Pancreas (tissue), 10 donors: ENCODE data around the gene TTLL12. TPM values are rescaled to one million over a fixed set of nuclear protein-coding genes. Genes with fewer than 3 reads are reported as not detected.

Experiments
- ATAC-seq, 4 donors: fragments of 200-7000 bp; cut with Tn5 transposase; one replicate each; pipeline versions ENCODE4 v1.8.0 to v1.9.1; 2020; ENCODE audit warnings: mild to moderate bottlenecking in 4 of 4, moderate library complexity in 4 of 4
- DNase-seq, 6 donors: peaks; one replicate each; pipeline ENCODE4 v3.0.0-alpha.2; 2020
- FAIRE-seq: peaks from 2 replicates; lab custom pipeline; 2012; peaks lifted over from hg19 to GRCh38; lab: Jason Lieb, UNC
- H3K27ac ChIP-seq, 4 donors: fragments of 200-600 bp; sonication (generic); 1 replicate in 3 of 4; 2 replicates in 1 of 4; pipeline versions ENCODE4 v1.5.0 to v1.8.0; 2020
- H3K27me3 ChIP-seq, 4 donors: fragments of 200-600 bp; one replicate each; pipeline ENCODE4 v1.8.0; 2021
- H3K36me3 ChIP-seq, 3 donors: fragments of 200-600 bp; sonication (generic) in 1 of 3; one replicate each; pipeline versions ENCODE4 v1.5.0 to v1.8.0; 2020 to 2021
- H3K4me1 ChIP-seq, 3 donors: fragments of 200-600 bp; one replicate each; pipeline ENCODE4 v1.8.0; 2021
- H3K4me3 ChIP-seq, 4 donors: fragments of 200-600 bp; sonication (generic) in 2 of 4; one replicate each; pipeline versions ENCODE4 v1.5.0 to v1.8.0; 2020 to 2021
- H3K9me3 ChIP-seq, 4 donors: fragments of 200-600 bp; one replicate each; pipeline ENCODE4 v1.8.0; 2021
- CTCF ChIP-seq, 4 donors: fragments of 200-600 bp; sonication (generic) in 3 of 4; IDR thresholded peaks; one replicate each; pipeline versions ENCODE4 v1.5.0 to v1.8.0; 2021; ENCODE audit warnings: antibody characterized with exemption in 4 of 4
- WGBS, 2 donors: extraction: QIAGEN DNeasy Blood & Tissue Kit; methylation state at CpG; one replicate each; pipeline ENCODE4 v1.1.7; 2013; 5-methylcytosine and 5-hydroxymethylcytosine counted together
- intact Hi-C, 3 donors: fragments of 100-400 bp; cut with DNase I; formaldehyde crosslinking; loops; one replicate each; pipeline versions ENCODE4 v1.11.1 to v1.14.2; 2022
- polyA plus RNA-seq, 2 donors: library from polyadenylated mRNA; stranded (reverse); fragments of 200-250 nt; gene quantifications; one replicate each; pipeline ENCODE4 v1.2.3, GENCODE V29; 2013
- total RNA-seq, 6 donors: library from RNA; stranded (reverse); fragmentation: NEBNext Ultra II Directional in 4 of 6; extraction: Animal tissue kit (Norgen Biotek cat#: 25700) in 4 of 6; gene quantifications; one replicate each; pipeline versions ENCODE4 v1.2.1 to v1.2.4, GENCODE V29; 2021 to 2023
- donor health status: healthy with polysubstance abuse.
- donor health status: DM: no; HTN: no; CAD: no; lungs with moderate emphysema.
- donor health status: DM: no; HTN: no; CAD: no.
- donor health status: control.
- donor health status: control.
- donor health status: Bipolar disorder and iron deficiency.
- donor health status: DM: yes; HTN: yes; CAD: no.
- donor health status: DM: no; HTN: no; CAD: no.
- donor health status: DM: no; HTN: no; CAD: no.
- donor health status: DM: yes; HTN: yes; CAD: no.

TTLL12 gene
- total and polyA plus RNA-seq, 8 donors = 10.6 to 22.2 (median 14.3) TPM

GRCh38 chr22:43182118-43182517, 4.8 kb downstream of the TTLL12 start:
- Histone ChIP-seq H3K9me3 (no peaks in the 10 kb centered on the region), H3K4me1 (peaks cover 0 to 9% (median 4%) of the 10 kb centered on the region in 3 donors), H3K27ac (no peak overlapping the region), H3K4me3 (no peak overlapping the region), H3K36me3 (peaks cover 0 to 12% (median 5%) of the 10 kb centered on the region in 3 donors), H3K27me3 (no peaks in the 10 kb centered on the region)
- FAIRE-seq (no peak), ATAC-seq (no peak), DNase-seq (no peak)
- intact Hi-C loops = no loop called here
- 92 to 95% methylated on average over 10 of the region's 10 CpGs for WGBS, 2 donors
- no peak for TF ChIP-seq CTCF (IDR thresholded peaks at IDR 0.05)

- WGBS, 2 donors = 90 to 97% methylated on average over 13 of the region's 13 CpGs
- H3K27me3 ChIP-seq = no peaks in the 10 kb centered on the region
- DNase-seq = no peak
- FAIRE-seq = no peak
- no peak for TF ChIP-seq CTCF (IDR thresholded peaks at IDR 0.05)
- intact Hi-C loops = no loop called here
- ATAC-seq = no peak
- no peak overlapping the region for H3K27ac ChIP-seq
- peaks cover 0 to 12% (median 5%) of the 10 kb centered on the region in 3 donors for H3K36me3 ChIP-seq
- no peak overlapping the region for H3K4me3 ChIP-seq
- H3K9me3 ChIP-seq = no peaks in the 10 kb centered on the region
- H3K4me1 ChIP-seq = peaks cover 0 to 9% (median 4%) of the 10 kb centered on the region in 3 donors
These were observed 5.4 kb downstream of the TTLL12 start for GRCh38 chr22:43181321-43182076.

GRCh38 chr22:43180670-43181069, 6.3 kb downstream of the TTLL12 start:
- no peak overlapping the region for H3K27ac ChIP-seq
- no peak overlapping the region for H3K4me3 ChIP-seq
- no peak for TF ChIP-seq CTCF (IDR thresholded peaks at IDR 0.05)
- H3K27me3 ChIP-seq = no peaks in the 10 kb centered on the region
- H3K4me1 ChIP-seq = peaks cover 0 to 8% (median 4%) of the 10 kb centered on the region in 3 donors
- no peak for ATAC-seq
- intact Hi-C loops = no loop called here
- H3K9me3 ChIP-seq = no peaks in the 10 kb centered on the region
- 92 to 97% methylated on average over 15 of the region's 15 CpGs for WGBS, 2 donors
- peak in 2 of 6 donors; percentile 54 to 57 for DNase-seq
- peaks cover 0 to 13% (median 5%) of the 10 kb centered on the region in 3 donors for H3K36me3 ChIP-seq
- no peak for FAIRE-seq

GRCh38 chr22:43179911-43180195, 7.1 kb downstream of the TTLL12 start:
- 97% methylated on average over 15 of the region's 15 CpGs for WGBS, 2 donors
- no peak for DNase-seq
- peaks cover 0 to 21% (median 5%) of the 10 kb centered on the region in 3 donors for H3K36me3 ChIP-seq
- no peak overlapping the region for H3K27ac ChIP-seq
- no peak for TF ChIP-seq CTCF (IDR thresholded peaks at IDR 0.05)
- H3K27me3 ChIP-seq = no peaks in the 10 kb centered on the region
- H3K4me3 ChIP-seq = no peak overlapping the region
- ATAC-seq = no peak
- intact Hi-C loops = no loop called here
- FAIRE-seq = no peak
- peaks cover 0 to 2% (median 0%) of the 10 kb centered on the region in 3 donors for H3K4me1 ChIP-seq
- no peaks in the 10 kb centered on the region for H3K9me3 ChIP-seq
